Measurements from ENCODE around the gene PDE8A.
"Not testable (repeated sequence)": the region's sequence is repeated elsewhere in the genome, so short reads cannot be mapped to it uniquely, and the experiment has no call there.

Gene PDE8A

GRCh38 chr15:85010386-85011159 is 28.9 kb downstream of the PDE8A start:
- DNase-seq (ENCODE audit: low spot score) = peak; percentile 42

GRCh38 chr15:85011160-85011571 is 29.5 kb downstream of the PDE8A start:
- DNase-seq (ENCODE audit: low spot score) = no peak

GRCh38 chr15:85011724-85012123 is 30.1 kb downstream of the PDE8A start:
- DNase-seq (ENCODE audit: low spot score) = not testable (repeated sequence)

GRCh38 chr15:85013785-85014184 is 32.1 kb downstream of the PDE8A start:
- no peak for DNase-seq (ENCODE audit: low spot score)

GRCh38 chr15:85014932-85015331 is 33.3 kb downstream of the PDE8A start:
- no peak for DNase-seq (ENCODE audit: low spot score)

- DNase-seq (ENCODE audit: low spot score) = no peak
Measured at GRCh38 chr15:85016275-85016674, 34.6 kb downstream of the PDE8A start.

- DNase-seq (ENCODE audit: low spot score) = no peak
Measured at GRCh38 chr15:85019815-85020590, 38.3 kb downstream of the PDE8A start.

- DNase-seq (ENCODE audit: low spot score) = no peak
Measured at GRCh38 chr15:85021409-85021808, 39.8 kb downstream of the PDE8A start.

GRCh38 chr15:85022860-85023403 is 41.3 kb downstream of the PDE8A start:
- no peak for DNase-seq (ENCODE audit: low spot score)

GRCh38 chr15:85024003-85024402 is 42.3 kb downstream of the PDE8A start:
- no peak for DNase-seq (ENCODE audit: low spot score)

- DNase-seq (ENCODE audit: low spot score) = peak; percentile 18
Measured at GRCh38 chr15:85024509-85025336, 43.1 kb downstream of the PDE8A start.

- no peak for DNase-seq (ENCODE audit: low spot score)
Measured at GRCh38 chr15:85025516-85026251, 44.0 kb downstream of the PDE8A start.

GRCh38 chr15:85026304-85027032 is 44.8 kb downstream of the PDE8A start:
- no peak for DNase-seq (ENCODE audit: low spot score)

- DNase-seq (ENCODE audit: low spot score) = no peak
Measured at GRCh38 chr15:85027033-85027380, 45.4 kb downstream of the PDE8A start.

GRCh38 chr15:85027421-85027820 is 45.8 kb downstream of the PDE8A start:
- no peak for DNase-seq (ENCODE audit: low spot score)

GRCh38 chr15:85028416-85028815 is 46.8 kb downstream of the PDE8A start:
- DNase-seq (ENCODE audit: low spot score) = no peak

GRCh38 chr15:85029221-85029620 is 47.6 kb downstream of the PDE8A start:
- no peak for DNase-seq (ENCODE audit: low spot score)

GRCh38 chr15:85030301-85030929 is 48.8 kb downstream of the PDE8A start:
- DNase-seq (ENCODE audit: low spot score) = no peak

GRCh38 chr15:85031086-85031943 is 49.7 kb downstream of the PDE8A start:
- DNase-seq (ENCODE audit: low spot score) = no peak

Measured in AG08396 (cell line).